ENCODE results near the gene GIT2. TPM values are rescaled to one million over a fixed set of nuclear protein-coding genes. Genes with fewer than 3 reads are reported as not detected.

GIT2 gene
- total RNA-seq, 4 donors from 2014 or later = 28.7 to 46.5 (median 36.2) TPM

DNA sequence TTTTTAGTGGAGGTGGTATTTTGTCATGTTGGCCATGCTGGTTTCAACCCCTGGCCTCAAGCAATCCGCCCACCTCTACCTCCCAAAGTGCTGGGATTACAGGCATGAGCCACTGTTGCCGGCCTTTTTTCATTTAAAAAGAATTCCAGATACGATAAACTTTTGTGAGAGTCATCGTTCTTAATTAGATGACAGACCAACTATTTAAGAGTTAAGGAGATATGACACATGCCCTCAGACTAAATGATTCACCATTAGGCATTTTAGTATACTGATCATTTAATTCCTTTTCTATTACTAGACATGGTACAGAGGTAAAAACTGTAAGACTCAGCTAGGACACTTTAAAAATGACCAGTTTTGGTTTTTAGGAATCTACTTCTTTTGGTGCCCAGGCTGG is 5.4 kb upstream of the GIT2 start:
- H3K36me3 ChIP-seq = peaks cover 0 to 9% (median 2%) of the 10 kb centered on the region in 4 donors
- no peaks in the 10 kb centered on the region for H3K9me3 ChIP-seq
- H3K4me1 ChIP-seq = peaks cover 18 to 50% (median 40%) of the 10 kb centered on the region in 4 donors
- no peak overlapping the region for H3K4me3 ChIP-seq
- TF ChIP-seq EP300 (IDR thresholded peaks at IDR 0.05) = no peak
- no peak for TF ChIP-seq POLR2A (IDR thresholded peaks at IDR 0.05; ENCODE audit: low read depth)
- TF ChIP-seq, protein P1, sequence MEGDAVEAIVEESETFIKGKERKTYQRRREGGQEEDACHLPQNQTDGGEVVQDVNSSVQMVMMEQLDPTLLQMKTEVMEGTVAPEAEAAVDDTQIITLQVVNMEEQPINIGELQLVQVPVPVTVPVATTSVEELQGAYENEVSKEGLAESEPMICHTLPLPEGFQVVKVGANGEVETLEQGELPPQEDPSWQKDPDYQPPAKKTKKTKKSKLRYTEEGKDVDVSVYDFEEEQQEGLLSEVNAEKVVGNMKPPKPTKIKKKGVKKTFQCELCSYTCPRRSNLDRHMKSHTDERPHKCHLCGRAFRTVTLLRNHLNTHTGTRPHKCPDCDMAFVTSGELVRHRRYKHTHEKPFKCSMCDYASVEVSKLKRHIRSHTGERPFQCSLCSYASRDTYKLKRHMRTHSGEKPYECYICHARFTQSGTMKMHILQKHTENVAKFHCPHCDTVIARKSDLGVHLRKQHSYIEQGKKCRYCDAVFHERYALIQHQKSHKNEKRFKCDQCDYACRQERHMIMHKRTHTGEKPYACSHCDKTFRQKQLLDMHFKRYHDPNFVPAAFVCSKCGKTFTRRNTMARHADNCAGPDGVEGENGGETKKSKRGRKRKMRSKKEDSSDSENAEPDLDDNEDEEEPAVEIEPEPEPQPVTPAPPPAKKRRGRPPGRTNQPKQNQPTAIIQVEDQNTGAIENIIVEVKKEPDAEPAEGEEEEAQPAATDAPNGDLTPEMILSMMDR (IDR thresholded peaks at IDR 0.05) = no peak
- no peak for TF ChIP-seq POLR2AphosphoS5 (IDR thresholded peaks at IDR 0.05)
- no peaks in the 10 kb centered on the region for H3K27me3 ChIP-seq
- DNase-seq (ENCODE audit: extremely low spot score) = no peak
- H3K27ac ChIP-seq (replicated peaks in 1 of 4) = peak overlapping the region in 3 of 4 donors; percentile 7 to 57 (median 11)
- WGBS = 45% methylated on average over 4 of the region's 4 CpGs
- intact Hi-C loops (cut with DNase I) = no loop called here

DNA sequence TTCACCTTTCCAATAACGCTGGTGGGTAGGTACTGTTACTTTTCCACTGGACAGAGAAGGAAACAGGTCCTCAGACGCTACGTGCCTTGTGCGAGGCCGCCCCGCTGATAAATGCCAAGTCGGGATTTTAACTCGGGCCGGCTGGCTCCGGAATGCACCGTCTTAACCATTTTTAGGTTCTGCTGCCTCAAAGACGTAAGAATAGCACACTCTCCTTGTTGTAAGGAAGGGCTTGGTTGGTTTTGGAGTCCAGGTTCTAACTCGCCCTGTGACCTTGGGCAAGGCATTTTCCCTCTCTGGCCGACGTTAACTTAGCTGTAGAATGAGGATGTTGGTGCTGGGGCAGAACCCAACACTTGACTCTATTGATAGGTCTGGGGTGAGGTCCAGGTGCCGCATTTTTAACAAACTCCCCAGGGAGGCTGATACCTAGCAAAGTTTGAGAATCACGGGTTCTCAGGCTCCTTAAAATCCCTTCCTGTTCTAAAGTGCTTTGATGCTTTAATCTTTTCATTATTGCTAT is 3.9 kb upstream of the GIT2 start:
- Histone ChIP-seq H3K9me3 (no peaks in the 10 kb centered on the region), H3K27ac (replicated peaks in 1 of 4) (peak overlapping the region; percentile 84 to 88 (median 86)), H3K4me1 (peaks cover 22 to 59% (median 48%) of the 10 kb centered on the region in 4 donors), H3K36me3 (peaks cover 0 to 9% (median 2%) of the 10 kb centered on the region in 4 donors), H3K4me3 (peak overlapping the region; percentile 82 to 99 (median 88)), H3K27me3 (no peaks in the 10 kb centered on the region)
- intact Hi-C loops (cut with DNase I) = loop anchor here (5.0 kb wide), 1 partner anchor 48 kb away; no protein-coding TSS in a partner anchor
- WGBS = 2% methylated on average over 14 of the region's 17 CpGs
- TF ChIP-seq EP300 (IDR thresholded peaks at IDR 0.05) = no peak
- TF ChIP-seq POLR2AphosphoS5 (IDR thresholded peaks at IDR 0.05) = peak; percentile 19 to 52
- TF ChIP-seq, protein P1 (IDR thresholded peaks at IDR 0.05) = no peak
- no peak for TF ChIP-seq POLR2A (IDR thresholded peaks at IDR 0.05; ENCODE audit: low read depth)
- no peak for DNase-seq (ENCODE audit: extremely low spot score)

DNA sequence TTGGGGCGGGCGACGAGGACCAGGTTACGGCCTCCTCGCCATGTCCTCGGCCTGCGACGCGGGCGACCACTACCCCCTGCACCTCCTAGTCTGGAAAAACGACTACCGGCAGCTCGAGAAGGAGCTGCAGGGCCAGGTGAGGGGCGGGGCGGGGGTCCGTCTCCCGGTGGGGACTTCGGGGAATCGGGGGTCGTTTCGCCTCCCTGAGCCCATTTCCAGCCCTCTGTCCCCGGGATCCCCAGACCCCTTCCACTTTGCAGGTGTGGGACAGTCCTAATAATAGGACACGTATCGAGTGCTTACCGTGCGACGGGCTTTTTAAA is 3.4 kb upstream of the GIT2 start:
- H3K36me3 ChIP-seq = peaks cover 0 to 9% (median 2%) of the 10 kb centered on the region in 4 donors
- H3K4me3 ChIP-seq = peak overlapping the region; percentile 82 to 99 (median 88)
- H3K27ac ChIP-seq (replicated peaks in 1 of 4) = peak overlapping the region; percentile 84 to 88 (median 86)
- DNase-seq (ENCODE audit: extremely low spot score) = no peak
- peaks cover 26 to 63% (median 53%) of the 10 kb centered on the region in 4 donors for H3K4me1 ChIP-seq
- intact Hi-C loops (cut with DNase I) = loop anchor here (5.0 kb wide), 1 partner anchor 47 kb away; no protein-coding TSS in a partner anchor
- no peaks in the 10 kb centered on the region for H3K9me3 ChIP-seq
- 0% methylated on average over 5 of the region's 27 CpGs for WGBS
- TF ChIP-seq EP300 (IDR thresholded peaks at IDR 0.05) = no peak
- TF ChIP-seq, protein P1 (IDR thresholded peaks at IDR 0.05) = no peak
- TF ChIP-seq POLR2AphosphoS5 (IDR thresholded peaks at IDR 0.05) = no peak
- TF ChIP-seq POLR2A (IDR thresholded peaks at IDR 0.05; ENCODE audit: low read depth) = no peak
- H3K27me3 ChIP-seq = no peaks in the 10 kb centered on the region

DNA sequence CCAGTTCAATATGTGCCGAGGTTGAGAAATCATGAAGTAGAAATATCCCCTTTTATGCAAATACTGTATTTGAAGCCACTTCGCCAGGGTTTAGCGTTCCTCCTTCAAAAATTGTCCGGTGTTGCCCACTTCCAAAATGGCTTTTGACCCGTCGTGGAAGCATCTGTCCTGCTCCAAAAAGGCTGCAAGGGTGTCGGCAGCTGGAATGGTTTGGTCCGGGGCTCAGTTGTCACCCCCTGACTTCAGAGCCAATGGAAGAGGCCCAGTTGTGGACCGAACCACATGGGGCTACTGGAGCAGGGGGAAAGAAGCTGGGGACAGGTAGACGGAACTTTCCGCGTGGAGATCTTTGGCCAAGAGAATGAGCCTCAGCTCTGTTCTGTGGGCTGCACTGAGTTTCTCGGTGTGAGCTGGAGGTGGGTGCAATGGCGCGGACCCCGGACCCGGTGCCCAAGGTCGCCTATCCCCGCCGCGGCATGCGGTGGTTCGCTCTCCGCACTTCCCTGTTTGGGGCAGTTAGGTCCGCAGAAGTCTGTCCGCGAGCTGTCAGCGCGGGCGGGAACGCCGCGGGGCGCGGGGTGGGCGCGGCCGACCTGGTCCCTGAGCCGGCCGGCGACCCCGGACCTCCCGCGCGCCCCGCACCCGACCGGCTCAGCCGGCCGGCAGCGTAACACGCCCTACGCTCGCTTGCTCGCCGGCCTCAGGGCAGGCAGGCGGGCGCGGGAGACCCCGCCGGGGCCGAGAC is 2.9 kb upstream of the GIT2 start, which contains the start of gene ANKRD13A:
ANKRD13A (plus strand) TSS at position 527 of the 745 bp plus-strand sequence. CDS start 259 bp downstream, outside the sequence.
- WGBS = 1% methylated on average over 27 of the region's 62 CpGs
- H3K4me1 ChIP-seq = peaks cover 32 to 69% (median 58%) of the 10 kb centered on the region in 4 donors
- intact Hi-C loops (cut with DNase I) = loop anchor here (5.0 kb wide), 1 partner anchor 47 kb away; no protein-coding TSS in a partner anchor
- peaks cover 0 to 9% (median 2%) of the 10 kb centered on the region in 4 donors for H3K36me3 ChIP-seq
- peak within 1 kb of the TSS; percentile 84 to 88 (median 86) for H3K27ac ChIP-seq (replicated peaks in 1 of 4)
- H3K27me3 ChIP-seq = no peaks in the 10 kb centered on the region
- TF ChIP-seq EP300 (IDR thresholded peaks at IDR 0.05) (no peak), POLR2AphosphoS5 (IDR thresholded peaks at IDR 0.05) (peak; percentile 84 to 94), POLR2A (IDR thresholded peaks at IDR 0.05; ENCODE audit: low read depth) (no peak)
- TF ChIP-seq, protein P1 (IDR thresholded peaks at IDR 0.05) = peak in 1 of 3 experiments; percentile 21
- H3K4me3 ChIP-seq = peak within 1 kb of the TSS; percentile 82 to 99 (median 88)
- peak; percentile 97 for DNase-seq (ENCODE audit: extremely low spot score)
- H3K9me3 ChIP-seq = no peaks in the 10 kb centered on the region

Data from esophagus muscularis mucosa (tissue), 4 donors.